ENCODE measurements around the gene CTIF.

Gene CTIF

GRCh38 chr18:48736321-48737260 is 197.8 kb downstream of the CTIF start:
- no peak for DNase-seq

- DNase-seq = no peak
Observed at GRCh38 chr18:48739266-48740067, 200.6 kb downstream of the CTIF start.

- no peak for DNase-seq
Observed at GRCh38 chr18:48740068-48740440, 201.2 kb downstream of the CTIF start.

- DNase-seq = no peak
Observed at GRCh38 chr18:48740851-48741485, 202.1 kb downstream of the CTIF start.

- no peak for DNase-seq
Observed at GRCh38 chr18:48741866-48742265, 203.0 kb downstream of the CTIF start.

GRCh38 chr18:48742304-48742703 is 203.5 kb downstream of the CTIF start:
- no peak for DNase-seq

GRCh38 chr18:48742706-48743475 is 204.1 kb downstream of the CTIF start:
- DNase-seq = peak; percentile 42

GRCh38 chr18:48743886-48744285 is 205.1 kb downstream of the CTIF start:
- no peak for DNase-seq

GRCh38 chr18:48745293-48745692 is 206.5 kb downstream of the CTIF start:
- no peak for DNase-seq

- no peak for DNase-seq
Observed at GRCh38 chr18:48749768-48750167, 210.9 kb downstream of the CTIF start.

- no peak for DNase-seq
Observed at GRCh38 chr18:48750485-48751175, 211.8 kb downstream of the CTIF start.

- DNase-seq = no peak
Observed at GRCh38 chr18:48751727-48752468, 213.1 kb downstream of the CTIF start.

- DNase-seq = no peak
Observed at GRCh38 chr18:48752478-48752877, 213.6 kb downstream of the CTIF start.

GRCh38 chr18:48752928-48753327 is 214.1 kb downstream of the CTIF start:
- no peak for DNase-seq

GRCh38 chr18:48753691-48754090 is 214.9 kb downstream of the CTIF start:
- no peak for DNase-seq

- DNase-seq = no peak
Observed at GRCh38 chr18:48754559-48754958, 215.7 kb downstream of the CTIF start.

- DNase-seq = no peak
Observed at GRCh38 chr18:48754993-48755473, 216.2 kb downstream of the CTIF start.

- no peak for DNase-seq
Observed at GRCh38 chr18:48756511-48757226, 217.8 kb downstream of the CTIF start.

GRCh38 chr18:48757367-48757766 is 218.5 kb downstream of the CTIF start:
- DNase-seq = no peak

GRCh38 chr18:48757906-48758305 is 219.1 kb downstream of the CTIF start:
- DNase-seq = no peak
